Stimulated activated CD8-positive, alpha-beta memory T cell treated with anti-CD3 and anti-CD28 coated beads, Interleukin-4, amount 100 ng/mL, for 4 hours (primary cell): ENCODE data around the gene DLGAP4.
"Not testable (repeated sequence)": the region's sequence is repeated elsewhere in the genome, so short reads cannot be mapped to it uniquely, and the experiment has no call there.

Experiments used
- DNase-seq, 2 donors: peaks; one replicate each; pipeline ENCODE4 v3.0.0-alpha.2; 2020; ENCODE audit warnings: low read depth in 2 of 2, low spot score in 1 of 2

The DLGAP4 gene

DNA sequence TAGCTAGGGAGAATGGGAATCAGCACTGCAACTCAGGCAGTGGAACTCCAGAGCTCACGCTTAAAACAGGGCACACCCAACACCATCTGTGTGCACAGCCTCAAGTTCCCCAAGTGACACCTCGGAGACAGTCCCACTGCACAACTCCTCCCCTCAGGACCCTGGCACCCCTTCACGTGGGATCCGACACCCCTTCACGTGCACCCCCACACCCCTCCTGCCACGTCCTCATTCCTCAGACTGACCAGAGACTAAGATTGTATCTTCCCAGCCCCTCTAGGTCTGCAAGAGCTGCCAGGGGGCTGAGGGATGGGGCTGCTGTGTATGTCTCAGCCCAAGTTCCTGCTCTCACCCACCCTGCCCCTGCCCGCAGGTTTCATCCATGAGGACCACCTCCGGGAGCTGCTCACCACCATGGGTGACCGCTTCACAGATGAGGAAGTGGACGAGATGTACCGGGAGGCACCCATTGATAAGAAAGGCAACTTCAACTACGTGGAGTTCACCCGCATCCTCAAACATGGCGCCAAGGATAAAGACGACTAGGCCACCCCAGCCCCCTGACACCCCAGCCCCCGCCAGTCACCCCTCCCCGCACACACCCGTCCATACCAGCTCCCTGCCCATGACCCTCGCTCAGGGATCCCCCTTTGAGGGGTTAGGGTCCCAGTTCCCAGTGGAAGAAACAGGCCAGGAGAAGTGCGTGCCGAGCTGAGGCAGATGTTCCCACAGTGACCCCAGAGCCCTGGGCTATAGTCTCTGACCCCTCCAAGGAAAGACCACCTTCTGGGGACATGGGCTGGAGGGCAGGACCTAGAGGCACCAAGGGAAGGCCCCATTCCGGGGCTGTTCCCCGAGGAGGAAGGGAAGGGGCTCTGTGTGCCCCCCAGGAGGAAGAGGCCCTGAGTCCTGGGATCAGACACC lies 242.8 kb downstream of the DLGAP4 start:
- no peak for DNase-seq

GRCh38 chr20:36549628-36549941 lies 243.4 kb downstream of the DLGAP4 start:
- no peak for DNase-seq

GRCh38 chr20:36549942-36550789 lies 244.0 kb downstream of the DLGAP4 start:
- DNase-seq, result no peak

DNA sequence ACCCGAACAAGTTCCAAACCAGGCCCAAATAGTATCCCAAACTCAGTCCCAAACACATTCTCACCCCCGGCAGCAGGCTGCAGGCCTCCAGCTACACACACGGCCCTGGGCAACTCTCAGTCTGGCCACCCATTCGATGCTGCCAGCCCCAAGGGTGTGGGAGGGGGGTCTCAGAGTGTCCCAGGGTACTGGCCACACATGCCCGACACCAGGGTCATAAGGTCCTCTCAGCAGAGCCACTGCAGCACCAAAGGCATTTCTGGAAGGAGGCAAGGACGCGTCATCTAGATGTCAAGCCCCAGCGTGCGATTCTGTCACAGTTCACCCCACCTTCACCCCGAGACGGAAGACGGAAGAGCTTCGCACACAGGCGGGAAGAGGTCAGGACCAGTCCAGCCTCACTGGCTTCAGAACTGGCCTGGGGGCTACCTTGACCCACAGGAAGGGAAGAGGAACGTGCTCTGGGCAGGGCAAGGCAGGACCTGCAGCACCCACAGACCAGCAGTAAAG lies 244.7 kb downstream of the DLGAP4 start:
- no peak for DNase-seq

DNA sequence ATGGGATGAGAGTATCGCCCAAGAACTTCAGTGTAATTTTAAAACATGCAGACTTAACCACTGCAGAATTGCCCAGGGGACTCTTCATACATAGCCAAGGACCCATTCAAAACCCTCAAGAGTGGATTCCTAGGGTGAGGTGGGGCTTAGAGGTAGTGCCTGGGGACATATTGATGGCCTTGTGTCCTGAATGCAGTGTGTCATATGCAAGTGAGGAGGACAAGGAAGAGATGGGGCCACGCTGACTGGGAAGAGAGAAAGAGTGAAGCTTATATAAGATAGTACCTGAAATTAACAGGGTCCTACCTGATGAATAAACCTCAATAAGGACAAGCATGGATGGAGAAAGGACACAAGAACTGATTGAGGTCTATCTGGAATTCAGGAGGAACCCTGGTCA lies 249.1 kb downstream of the DLGAP4 start:
- no peak for DNase-seq

DNA sequence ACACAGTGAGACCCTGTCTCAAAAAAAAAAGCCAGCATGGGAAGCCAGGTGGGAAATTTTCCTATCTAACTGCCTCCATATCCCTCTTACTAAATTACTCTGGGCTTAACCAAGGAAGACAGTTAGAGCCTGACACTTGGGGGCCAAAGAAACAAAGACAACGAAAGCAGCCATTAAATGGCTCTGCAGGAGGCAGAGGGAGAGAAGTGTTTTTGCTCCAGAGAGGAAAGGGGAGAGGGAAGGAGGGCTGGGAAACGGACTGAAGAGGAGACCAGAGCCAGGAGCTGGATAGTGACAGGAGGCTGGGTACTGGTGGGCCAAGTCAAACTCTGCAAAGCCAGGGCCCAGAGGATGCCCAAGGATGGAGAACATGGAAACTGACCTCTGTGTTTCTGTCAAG lies 256.6 kb downstream of the DLGAP4 start:
- no peak for DNase-seq

GRCh38 chr20:36563374-36563773 lies 257.2 kb downstream of the DLGAP4 start:
- DNase-seq, result no peak

DNA sequence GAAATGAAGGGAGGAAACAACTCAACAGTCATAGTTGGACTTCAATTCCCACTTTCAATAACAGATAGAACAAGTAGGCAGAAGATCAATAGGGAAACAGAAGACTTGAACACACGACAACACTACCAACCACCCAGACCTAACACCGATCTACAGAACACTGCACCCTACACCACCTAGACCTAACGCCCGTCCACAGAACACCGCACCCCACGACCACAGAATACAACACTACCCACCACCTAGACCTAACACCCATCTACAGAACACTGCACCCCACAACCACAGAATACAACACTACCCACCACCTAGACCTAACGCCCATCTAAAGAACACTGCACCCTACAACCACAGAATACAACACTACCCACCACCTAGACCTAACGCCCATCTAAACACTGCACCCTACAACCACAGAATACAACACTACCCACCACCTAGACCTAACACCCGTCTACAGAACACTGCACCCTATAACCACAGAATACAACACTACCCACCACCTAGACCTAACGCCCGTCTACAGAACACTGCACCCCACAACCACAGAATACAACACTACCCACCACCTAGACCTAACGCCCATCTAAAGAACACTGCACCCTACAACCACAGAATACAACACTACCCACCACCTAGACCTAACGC lies 258.1 kb downstream of the DLGAP4 start:
- DNase-seq, result not testable (repeated sequence)

DNA sequence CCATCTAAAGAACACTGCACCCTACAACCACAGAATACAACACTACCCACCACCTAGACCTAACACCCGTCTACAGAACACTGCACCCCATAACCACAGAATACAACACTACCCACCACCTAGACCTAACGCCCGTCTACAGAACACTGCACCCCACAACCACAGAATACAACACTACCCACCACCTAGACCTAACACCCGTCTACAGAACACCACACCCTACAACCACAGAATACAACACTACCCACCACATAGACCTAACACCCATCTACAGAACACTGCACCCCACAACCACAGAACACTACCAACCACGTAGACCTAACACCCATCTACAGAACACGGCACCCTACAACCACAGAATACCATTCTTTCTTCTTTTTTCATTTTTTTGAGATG lies 258.6 kb downstream of the DLGAP4 start:
- DNase-seq, result not testable (repeated sequence)

GRCh38 chr20:36565520-36565919 lies 259.4 kb downstream of the DLGAP4 start:
- no peak for DNase-seq

- DNase-seq, result no peak
Measured at GRCh38 chr20:36569847-36570429, 263.8 kb downstream of the DLGAP4 start.

- no peak for DNase-seq
Measured at GRCh38 chr20:36571564-36572504, 265.7 kb downstream of the DLGAP4 start.

- peak; percentile 50 to 56 for DNase-seq
Measured at GRCh38 chr20:36572701-36573102, 266.6 kb downstream of the DLGAP4 start.

- DNase-seq, result peak; percentile 73 to 87
Measured at GRCh38 chr20:36573103-36573797, 267.1 kb downstream of the DLGAP4 start, which contains the start of gene TGIF2. TSS of gene TGIF2 (plus strand) at chr20:36573597. CDS start at chr20:36578775, 5,178 bp downstream.

GRCh38 chr20:36573798-36574365 lies 267.7 kb downstream of the DLGAP4 start:
- no peak for DNase-seq

DNA sequence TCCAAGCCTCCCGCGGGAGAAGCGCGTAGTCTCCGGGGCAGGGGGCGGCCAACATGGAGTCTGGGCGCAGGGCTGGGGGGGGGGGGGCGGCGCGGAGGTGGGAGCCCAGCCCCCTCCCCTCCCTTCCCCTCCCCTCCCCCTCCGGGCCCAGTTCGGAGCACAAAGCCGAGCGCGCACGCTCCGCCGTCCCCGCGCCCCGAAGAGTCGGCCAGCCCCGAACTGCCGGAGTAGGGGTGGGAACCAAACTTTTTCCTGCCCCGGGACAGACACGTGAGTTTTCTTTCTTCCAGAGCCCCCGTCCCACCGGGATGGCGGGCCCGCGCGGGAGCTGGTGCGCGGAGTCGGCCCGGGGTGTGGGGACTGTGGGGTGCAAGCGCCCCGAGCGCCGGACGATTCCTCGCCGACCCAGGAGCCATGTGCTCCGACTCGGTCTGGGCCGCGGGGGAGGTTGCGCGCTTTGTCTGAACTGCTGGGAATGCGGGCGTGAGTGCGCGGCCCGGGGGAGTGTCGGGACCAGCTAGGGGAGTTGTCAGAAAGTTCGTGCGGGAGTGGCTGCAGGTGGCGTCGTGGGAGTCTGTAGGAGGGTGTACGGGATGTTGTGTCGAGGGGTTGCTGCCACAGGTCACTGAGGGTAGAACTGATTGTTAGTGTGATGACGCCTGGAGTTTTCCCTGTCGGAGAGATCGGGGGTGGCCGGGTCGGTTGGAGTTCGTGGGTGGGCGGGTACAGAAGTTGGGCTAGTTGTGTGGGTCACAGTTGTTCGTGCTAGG lies 268.4 kb downstream of the DLGAP4 start:
- DNase-seq, result peak; percentile 36 to 44

DNA sequence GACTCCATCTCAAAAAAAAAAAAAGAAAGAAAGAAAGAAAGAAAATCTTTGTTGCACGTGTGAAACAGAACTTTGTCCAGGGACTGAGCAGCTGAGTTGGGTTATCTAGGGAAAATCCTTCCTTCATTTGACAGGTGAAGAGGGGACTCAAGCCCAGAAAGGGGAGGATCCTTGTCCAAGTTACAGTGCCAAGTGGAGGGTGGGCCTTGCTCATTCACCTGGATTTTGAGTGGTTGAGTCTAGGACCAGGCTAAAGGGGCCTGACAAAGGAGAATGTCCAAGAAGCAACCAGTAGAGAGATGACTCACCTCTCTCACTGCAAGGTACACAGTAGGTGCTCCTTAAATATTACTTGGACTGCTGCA lies 269.9 kb downstream of the DLGAP4 start:
- no peak for DNase-seq
